HCT116 (cell line): ENCODE results near the gene EP400. TPM values are rescaled to one million over a fixed set of nuclear protein-coding genes. Genes with fewer than 3 reads are reported as not detected.

Experiments
- ATAC-seq: fragments of 200-7000 bp; cut with Tn5 transposase; 2 replicates; pipeline ENCODE4 v1.9.1; 2020; ENCODE audit warnings: mild to moderate bottlenecking, moderate library complexity
- BruUV-seq: library from RNA; stranded (reverse); fragments of 400-500 nt; replicated peaks from 2 replicates; lab custom pipeline; 2021; lab: Mats Ljungman, UMichigan
- CTCF ChIA-PET: fragments of 300-600 bp; sonication (Branson Sonifier 250); formaldehyde crosslinking; loops from one replicate; lab custom pipeline; 2021; ENCODE audit warnings: antibody characterized with exemption; lab: Charles Lee
- POLR2A ChIA-PET: fragments of 300-600, 350-600 bp; sonication (Branson Sonifier 250); formaldehyde crosslinking; loops from one replicate; lab custom pipeline; 2021; ENCODE audit warnings: antibody characterized with exemption; lab: Charles Lee
- RAD21 ChIA-PET, 2 experiments: fragments of 300-600 bp; sonication (Branson Sonifier 250); formaldehyde crosslinking; loops; one replicate each; lab custom pipeline; 2023; ENCODE audit warnings: low total read pairs in 2 of 2; ENCODE audit not compliant: uncharacterized antibody in 2 of 2, unreplicated experiment in 2 of 2, low non-redundant PET in 1 of 2; lab: Charles Lee
- DNase-seq: peaks from one replicate; pipeline ENCODE4 v3.0.0-alpha.2; 2010; ENCODE audit warnings: low read depth, low spot score
- H2AFZ ChIP-seq: fragments of 200-600 bp; shearing (Covaris generic), sonication (generic); 2 replicates; pipeline ENCODE4 v1.6.1; 2017; ENCODE audit warnings: low read depth, mixed run types, mixed read lengths, antibody characterized with exemption, low read length; ENCODE audit not compliant: poor library complexity, severe bottlenecking
- H3K27ac ChIP-seq: 2 replicates; pipeline ENCODE4 v1.5.1; 2012; ENCODE audit warnings: low read depth, low read length
- H3K27me3 ChIP-seq: fragments of 200-600 bp; sonication (generic); 2 replicates; pipeline ENCODE4 v1.6.1; 2016; ENCODE audit warnings: mixed run types, low read length, mixed read lengths; ENCODE audit not compliant: insufficient read depth
- H3K36me3 ChIP-seq, 2 experiments: fragments of 200-500 bp in 1 of 2; fragments of 200-600 bp in 1 of 2; sonication (Bioruptor generic) in 1 of 2; sonication (generic) in 1 of 2; 2 replicates each; pipeline versions ENCODE4 v1.5.1 to v1.6.1; 2014 to 2016; ENCODE audit warnings: low read length in 2 of 2, inconsistent platforms in 1 of 2, mixed read lengths in 1 of 2, mixed run types in 1 of 2; ENCODE audit not compliant: insufficient read depth in 2 of 2, control insufficient read depth in 1 of 2
- H3K4me1 ChIP-seq, 2 experiments: fragments of 200-600 bp in 1 of 2; sonication (generic) in 1 of 2; 2 replicates each; pipeline versions ENCODE4 v1.5.1 to v1.6.1; 2012 to 2017; ENCODE audit warnings: low read length in 2 of 2, inconsistent platforms in 1 of 2, mild to moderate bottlenecking in 1 of 2, mixed read lengths in 1 of 2, mixed run types in 1 of 2, moderate library complexity in 1 of 2; ENCODE audit not compliant: insufficient read depth in 2 of 2, control insufficient read depth in 1 of 2
- H3K4me2 ChIP-seq: fragments of 200-600 bp; sonication (generic); 2 replicates; pipeline ENCODE4 v1.6.1; 2017; ENCODE audit warnings: mixed run types, low read length, mixed read lengths
- H3K4me3 ChIP-seq, 2 experiments: fragments of 200-600 bp in 1 of 2; sonication (generic) in 1 of 2; replicated peaks in 1 of 2; 2 replicates each; pipeline ENCODE4 v1.5.1; 2011 to 2016; ENCODE audit warnings: low read length in 2 of 2, control low read depth in 1 of 2, low read depth in 1 of 2, mild to moderate bottlenecking in 1 of 2, mixed read lengths in 1 of 2, mixed run types in 1 of 2
- H3K79me2 ChIP-seq: fragments of 200-600 bp; sonication (generic); 2 replicates; pipeline ENCODE4 v1.6.1; 2017; ENCODE audit warnings: mild to moderate bottlenecking, mixed run types, low read length, moderate library complexity, mixed read lengths; ENCODE audit not compliant: insufficient read depth
- H3K9ac ChIP-seq: fragments of 200-600 bp; sonication (generic); 2 replicates; pipeline ENCODE4 v1.6.1; 2016; ENCODE audit warnings: low read length, mixed read lengths
- H3K9me2 ChIP-seq: fragments of 200-600 bp; sonication (generic), shearing (Covaris generic); 2 replicates; pipeline ENCODE4 v1.6.1; 2017; ENCODE audit warnings: mixed run types, mild to moderate bottlenecking, moderate library complexity; ENCODE audit not compliant: insufficient read depth
- H3K9me3 ChIP-seq, 2 experiments: fragments of 200-500 bp in 1 of 2; fragments of 200-600 bp in 1 of 2; sonication (Bioruptor generic) in 1 of 2; sonication (generic) in 1 of 2; 2 replicates each; pipeline ENCODE4 v1.6.1; 2014 to 2017; ENCODE audit warnings: low read length in 2 of 2, mixed read lengths in 2 of 2, inconsistent platforms in 1 of 2, low read depth in 1 of 2, mild to moderate bottlenecking in 1 of 2, mixed run types in 1 of 2, moderate library complexity in 1 of 2; ENCODE audit not compliant: control insufficient read depth in 1 of 2, insufficient read depth in 1 of 2
- H4K20me1 ChIP-seq: fragments of 200-600 bp; sonication (generic), shearing (Covaris generic); 2 replicates; pipeline ENCODE4 v1.6.1; 2017; ENCODE audit warnings: mixed run types, mild to moderate bottlenecking, moderate library complexity; ENCODE audit not compliant: insufficient read depth
- CBX3 ChIP-seq: IDR thresholded peaks from 2 replicates; pipeline ENCODE4 v1.6.1; 2012; ENCODE audit warnings: low read depth
- FOSL1 ChIP-seq: IDR thresholded peaks from 2 replicates; pipeline ENCODE4 v1.6.1; 2012; ENCODE audit warnings: low read depth
- POLR2A ChIP-seq: IDR thresholded peaks from 2 replicates; pipeline ENCODE4 v1.7.0; 2011; ENCODE audit warnings: borderline replicate concordance; ENCODE audit not compliant: insufficient read depth, insufficient read length; ENCODE audit errors: extremely low read depth
- POLR2AphosphoS5 ChIP-seq: IDR thresholded peaks from 2 replicates; pipeline ENCODE4 v1.6.1; 2011; ENCODE audit warnings: mild to moderate bottlenecking, low read depth, low read length, moderate library complexity
- SIN3A ChIP-seq: IDR thresholded peaks from 2 replicates; pipeline ENCODE4 v1.6.1; 2012; ENCODE audit warnings: low read depth
- SP1 ChIP-seq: IDR thresholded peaks from 2 replicates; pipeline ENCODE4 v1.6.1; 2012; ENCODE audit warnings: low read depth
- YY1 ChIP-seq: IDR thresholded peaks from 2 replicates; pipeline ENCODE4 v1.6.1; 2011; ENCODE audit warnings: low read length, low read depth, moderate library complexity, mild to moderate bottlenecking; ENCODE audit not compliant: insufficient replicate concordance; ENCODE audit errors: extremely low read depth
- ZFX ChIP-seq: fragments of 450-650 bp; IDR thresholded peaks from 2 replicates; pipeline ENCODE4 v1.6.1; 2017
- ZNF274 ChIP-seq: fragments of 200-500 bp; sonication (Bioruptor generic); IDR thresholded peaks from 2 replicates; pipeline ENCODE4 v1.6.1; 2014; ENCODE audit warnings: mild to moderate bottlenecking, low read depth, low read length, inconsistent platforms
- intact Hi-C: fragments of 100-400 bp; cut with micrococcal nuclease; formaldehyde crosslinking; loops from 2 replicates; pipeline ENCODE4 v1.10.0; 2022
- total RNA-seq: library from RNA; stranded (reverse); gene quantifications from one replicate; pipeline ENCODE4 v1.2.1, GENCODE V29; 2021; ENCODE audit not compliant: unreplicated experiment
- TF ChIP-seq, protein P1 (sequence below): IDR thresholded peaks from 2 replicates; pipeline ENCODE4 v1.6.1; 2011; ENCODE audit warnings: mild to moderate bottlenecking, low read length, moderate library complexity; ENCODE audit not compliant: insufficient replicate concordance; ENCODE audit errors: extremely low read depth
- TF ChIP-seq, protein P2 (sequence below): IDR thresholded peaks from 2 replicates; pipeline ENCODE4 v1.6.1; 2012; ENCODE audit warnings: low read depth

Gene EP400
- total RNA-seq, 1 experiment from 2014 or later: 54.5 TPM

DNA sequence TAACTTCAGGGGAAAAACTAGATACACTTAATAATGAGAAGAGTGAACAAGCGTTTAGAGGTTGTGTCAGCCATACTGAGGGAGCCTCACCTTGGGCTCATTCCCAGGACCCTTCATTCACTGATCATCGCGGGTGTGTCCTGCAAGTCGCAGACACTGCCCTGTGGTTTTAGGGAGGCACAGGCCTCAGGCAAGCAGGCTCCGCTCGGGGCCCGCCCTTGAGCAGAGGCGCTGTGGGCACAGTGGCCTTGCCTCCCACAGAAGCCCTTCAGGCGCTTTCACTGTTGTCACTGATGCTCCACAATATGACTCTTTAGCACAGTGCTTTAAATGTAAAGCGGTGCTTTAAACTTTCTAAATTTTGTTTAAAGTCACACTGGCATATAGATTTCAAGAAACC lies 127.0 kb downstream of the EP400 start:
- Histone ChIP-seq H3K27ac (no peak overlapping the region), H3K36me3 (peaks cover 13 to 42% of the 10 kb centered on the region in 2 experiments; a peak in 3 of 4 replicates), H3K27me3 (no peaks in the 10 kb centered on the region), H2AFZ (no peak overlapping the region), H4K20me1 (no peaks in the 10 kb centered on the region; the same call in 1 of the 2 replicates), H3K4me2 (no peak overlapping the region), H3K79me2 (no peaks in the 10 kb centered on the region; the same call in 1 of the 2 replicates), H3K4me3 (no peak overlapping the region), H3K9ac (no peak overlapping the region), H3K9me3 (no peaks in the 10 kb centered on the region), H3K4me1 (no peaks in the 10 kb centered on the region), H3K9me2 (no peaks in the 10 kb centered on the region)
- TF ChIP-seq, protein P1, sequence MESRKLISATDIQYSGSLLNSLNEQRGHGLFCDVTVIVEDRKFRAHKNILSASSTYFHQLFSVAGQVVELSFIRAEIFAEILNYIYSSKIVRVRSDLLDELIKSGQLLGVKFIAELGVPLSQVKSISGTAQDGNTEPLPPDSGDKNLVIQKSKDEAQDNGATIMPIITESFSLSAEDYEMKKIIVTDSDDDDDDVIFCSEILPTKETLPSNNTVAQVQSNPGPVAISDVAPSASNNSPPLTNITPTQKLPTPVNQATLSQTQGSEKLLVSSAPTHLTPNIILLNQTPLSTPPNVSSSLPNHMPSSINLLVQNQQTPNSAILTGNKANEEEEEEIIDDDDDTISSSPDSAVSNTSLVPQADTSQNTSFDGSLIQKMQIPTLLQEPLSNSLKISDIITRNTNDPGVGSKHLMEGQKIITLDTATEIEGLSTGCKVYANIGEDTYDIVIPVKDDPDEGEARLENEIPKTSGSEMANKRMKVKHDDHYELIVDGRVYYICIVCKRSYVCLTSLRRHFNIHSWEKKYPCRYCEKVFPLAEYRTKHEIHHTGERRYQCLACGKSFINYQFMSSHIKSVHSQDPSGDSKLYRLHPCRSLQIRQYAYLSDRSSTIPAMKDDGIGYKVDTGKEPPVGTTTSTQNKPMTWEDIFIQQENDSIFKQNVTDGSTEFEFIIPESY: no peak
- no peak for TF ChIP-seq ZFX
- TF ChIP-seq YY1: no peak
- TF ChIP-seq ZNF274: no peak
- no peak for TF ChIP-seq POLR2AphosphoS5
- TF ChIP-seq POLR2A: no peak
- intact Hi-C loops: no loop called here
- POLR2A ChIA-PET: no interaction called here
- CTCF ChIA-PET: no interaction called here
- no peak for ATAC-seq
- BruUV-seq: no TSS peak
- RAD21 ChIA-PET: no interaction called here
- no peak for DNase-seq

DNA sequence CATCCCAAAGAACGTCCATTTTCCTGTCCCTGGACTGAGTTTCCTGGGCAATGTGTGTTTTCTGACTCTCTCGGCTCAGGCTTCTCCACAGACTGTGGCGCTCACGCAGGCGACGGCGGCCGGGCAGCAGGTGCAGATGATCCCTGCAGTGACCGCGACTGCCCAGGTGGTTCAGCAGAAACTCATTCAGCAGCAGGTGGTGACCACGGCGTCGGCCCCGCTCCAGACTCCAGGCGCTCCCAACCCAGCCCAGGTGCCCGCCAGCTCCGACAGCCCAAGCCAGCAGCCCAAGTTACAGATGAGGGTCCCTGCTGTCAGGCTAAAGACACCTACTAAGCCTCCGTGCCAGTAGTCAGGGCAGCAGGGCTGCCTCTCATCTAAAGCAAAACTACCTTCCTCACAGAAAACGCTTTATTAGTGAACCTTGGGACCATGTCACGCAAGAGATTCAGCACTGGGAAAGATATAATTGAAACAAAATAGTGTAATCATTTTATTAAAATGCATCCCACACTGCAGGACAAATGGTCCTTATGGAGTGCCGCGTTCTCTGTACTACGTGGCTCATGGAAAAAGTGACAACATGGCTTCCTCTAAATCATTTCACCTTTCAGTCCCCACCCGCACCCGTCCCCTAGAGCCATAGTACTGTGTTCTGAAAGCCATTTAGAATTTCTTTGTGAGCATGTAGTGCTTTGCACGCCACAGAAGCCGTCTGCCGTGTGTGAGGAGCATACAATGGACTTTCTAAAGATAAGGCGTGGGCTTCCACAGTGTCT lies 127.8 kb downstream of the EP400 start:
- Histone ChIP-seq H4K20me1 (no peaks in the 10 kb centered on the region; the same call in 1 of the 2 replicates), H2AFZ (no peak overlapping the region), H3K79me2 (no peaks in the 10 kb centered on the region; the same call in 1 of the 2 replicates), H3K4me2 (no peak overlapping the region), H3K27ac (no peak overlapping the region), H3K36me3 (peaks cover 13 to 42% of the 10 kb centered on the region in 2 experiments; a peak in 3 of 4 replicates), H3K4me1 (no peaks in the 10 kb centered on the region), H3K4me3 (no peak overlapping the region), H3K9ac (no peak overlapping the region), H3K27me3 (no peaks in the 10 kb centered on the region), H3K9me2 (no peaks in the 10 kb centered on the region), H3K9me3 (no peaks in the 10 kb centered on the region)
- POLR2A ChIA-PET: no interaction called here
- CTCF ChIA-PET: no interaction called here
- DNase-seq: no peak
- ATAC-seq: no peak
- RAD21 ChIA-PET: no interaction called here
- intact Hi-C loops: no loop called here
- no TSS peak for BruUV-seq
- TF ChIP-seq FOSL1 (no peak), CBX3 (no peak), SP1 (no peak), ZFX (no peak), SIN3A (no peak), YY1 (no peak), POLR2AphosphoS5 (no peak)
- TF ChIP-seq, protein P1: no peak
- TF ChIP-seq, protein P2, sequence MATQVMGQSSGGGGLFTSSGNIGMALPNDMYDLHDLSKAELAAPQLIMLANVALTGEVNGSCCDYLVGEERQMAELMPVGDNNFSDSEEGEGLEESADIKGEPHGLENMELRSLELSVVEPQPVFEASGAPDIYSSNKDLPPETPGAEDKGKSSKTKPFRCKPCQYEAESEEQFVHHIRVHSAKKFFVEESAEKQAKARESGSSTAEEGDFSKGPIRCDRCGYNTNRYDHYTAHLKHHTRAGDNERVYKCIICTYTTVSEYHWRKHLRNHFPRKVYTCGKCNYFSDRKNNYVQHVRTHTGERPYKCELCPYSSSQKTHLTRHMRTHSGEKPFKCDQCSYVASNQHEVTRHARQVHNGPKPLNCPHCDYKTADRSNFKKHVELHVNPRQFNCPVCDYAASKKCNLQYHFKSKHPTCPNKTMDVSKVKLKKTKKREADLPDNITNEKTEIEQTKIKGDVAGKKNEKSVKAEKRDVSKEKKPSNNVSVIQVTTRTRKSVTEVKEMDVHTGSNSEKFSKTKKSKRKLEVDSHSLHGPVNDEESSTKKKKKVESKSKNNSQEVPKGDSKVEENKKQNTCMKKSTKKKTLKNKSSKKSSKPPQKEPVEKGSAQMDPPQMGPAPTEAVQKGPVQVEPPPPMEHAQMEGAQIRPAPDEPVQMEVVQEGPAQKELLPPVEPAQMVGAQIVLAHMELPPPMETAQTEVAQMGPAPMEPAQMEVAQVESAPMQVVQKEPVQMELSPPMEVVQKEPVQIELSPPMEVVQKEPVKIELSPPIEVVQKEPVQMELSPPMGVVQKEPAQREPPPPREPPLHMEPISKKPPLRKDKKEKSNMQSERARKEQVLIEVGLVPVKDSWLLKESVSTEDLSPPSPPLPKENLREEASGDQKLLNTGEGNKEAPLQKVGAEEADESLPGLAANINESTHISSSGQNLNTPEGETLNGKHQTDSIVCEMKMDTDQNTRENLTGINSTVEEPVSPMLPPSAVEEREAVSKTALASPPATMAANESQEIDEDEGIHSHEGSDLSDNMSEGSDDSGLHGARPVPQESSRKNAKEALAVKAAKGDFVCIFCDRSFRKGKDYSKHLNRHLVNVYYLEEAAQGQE: no peak
